HG03558 (cell line): ENCODE measurements around the gene TSPAN18.

ENCODE experiments used
- ATAC-seq: cut with Tn5 transposase; IDR thresholded peaks from one replicate; pipeline ENCODE4 v1.9.1; 2021; ENCODE audit warnings: moderate number of reproducible peaks; ENCODE audit not compliant: unreplicated experiment; ENCODE audit errors: extremely low read depth

Gene TSPAN18

GRCh38 chr11:44946263-44946662, 219.5 kb downstream of the TSPAN18 start:
- ATAC-seq: no peak

- no peak for ATAC-seq
These were observed 220.4 kb downstream of the TSPAN18 start for GRCh38 chr11:44947114-44947513.

- no peak for ATAC-seq
These were observed 221.4 kb downstream of the TSPAN18 start for GRCh38 chr11:44948155-44948554.

- no peak for ATAC-seq
These were observed 222.6 kb downstream of the TSPAN18 start for GRCh38 chr11:44949160-44950030.

GRCh38 chr11:44950031-44950624, 223.4 kb downstream of the TSPAN18 start:
- no peak for ATAC-seq

GRCh38 chr11:44950625-44951476, 224.1 kb downstream of the TSPAN18 start, which contains the start of gene TP53I11:
Gene TP53I11 (minus strand): TSS chr11:44950883. CDS start chr11:44938335, 12,548 bp downstream.
- no peak for ATAC-seq

GRCh38 chr11:44952082-44952481, 225.3 kb downstream of the TSPAN18 start:
- ATAC-seq: no peak

- no peak for ATAC-seq
These were observed 225.9 kb downstream of the TSPAN18 start for GRCh38 chr11:44952500-44953260.

GRCh38 chr11:44954051-44954906, 227.5 kb downstream of the TSPAN18 start:
- no peak for ATAC-seq

GRCh38 chr11:44955015-44955738, 228.4 kb downstream of the TSPAN18 start:
- no peak for ATAC-seq

GRCh38 chr11:44957040-44957515, 230.3 kb downstream of the TSPAN18 start:
- ATAC-seq: no peak

GRCh38 chr11:44957776-44958564, 231.2 kb downstream of the TSPAN18 start:
- no peak for ATAC-seq

GRCh38 chr11:44959064-44959463, 232.3 kb downstream of the TSPAN18 start:
- no peak for ATAC-seq

- no peak for ATAC-seq
These were observed 233.6 kb downstream of the TSPAN18 start for GRCh38 chr11:44960200-44960845.

- no peak for ATAC-seq
These were observed 235.7 kb downstream of the TSPAN18 start for GRCh38 chr11:44962464-44962863.

GRCh38 chr11:44963136-44963535, 236.4 kb downstream of the TSPAN18 start:
- no peak for ATAC-seq

GRCh38 chr11:44963948-44964347, 237.2 kb downstream of the TSPAN18 start:
- ATAC-seq: no peak
